WERI-Rb-1 (cell line): ENCODE data around the gene PNMA8B.
"Not testable (repeated sequence)": the region's sequence is repeated elsewhere in the genome, so short reads cannot be mapped to it uniquely, and the experiment has no call there.

Source experiments
- DNase-seq: peaks from one replicate; pipeline ENCODE4 v3.0.0-alpha.2; 2020
- H3K27ac ChIP-seq: fragments of 250-450 bp; sonication (Bioruptor Pico); 2 replicates; pipeline ENCODE4 v1.5.1; 2020; ENCODE audit warnings: mild to moderate bottlenecking, moderate library complexity
- H3K27me3 ChIP-seq: fragments of 250-450 bp; sonication (Bioruptor Pico); 2 replicates; pipeline ENCODE4 v1.5.1; 2021; ENCODE audit warnings: mild to moderate bottlenecking, low read depth, moderate library complexity; ENCODE audit not compliant: insufficient read depth, severe bottlenecking
- H3K36me3 ChIP-seq: fragments of 250-450 bp; sonication (Bioruptor Pico); 2 replicates; pipeline ENCODE4 v1.5.1; 2020; ENCODE audit warnings: mild to moderate bottlenecking, moderate library complexity
- H3K4me3 ChIP-seq: 2 replicates; pipeline ENCODE4 v1.5.1; 2011; ENCODE audit warnings: low read depth, mild to moderate bottlenecking, control low read depth, low read length
- H3K9me3 ChIP-seq: fragments of 250-450 bp; sonication (Bioruptor Pico); 2 replicates; pipeline ENCODE4 v1.5.1; 2021; ENCODE audit warnings: mild to moderate bottlenecking, moderate library complexity; ENCODE audit not compliant: severe bottlenecking
- TF ChIP-seq, protein P1 (sequence below): IDR thresholded peaks from 2 replicates; pipeline ENCODE4 v1.5.1; 2011; ENCODE audit warnings: low read depth, mild to moderate bottlenecking, control low read depth, inconsistent platforms, low read length

The PNMA8B gene

DNA sequence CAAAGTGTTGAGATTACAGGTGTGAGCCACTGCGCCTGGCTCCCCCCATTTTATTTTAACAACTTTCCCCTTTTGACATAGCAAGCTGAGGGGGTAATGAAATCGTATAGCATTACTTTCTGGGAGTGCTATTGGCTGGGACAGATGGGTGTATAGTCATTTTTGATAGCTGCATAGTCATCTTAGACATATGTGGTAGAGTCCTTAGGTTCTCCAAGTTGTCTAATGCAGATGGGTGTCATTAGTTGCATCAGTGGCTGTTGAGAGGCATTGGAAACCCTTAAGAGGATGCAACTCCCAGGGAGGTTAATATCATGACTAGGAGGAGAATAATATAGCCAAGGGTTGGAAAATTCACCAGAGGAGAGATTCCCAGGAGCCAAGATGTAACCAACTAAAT is 28.6 kb upstream of the PNMA8B start:
- Histone ChIP-seq H3K9me3 (no peaks in the 10 kb centered on the region), H3K4me3 (no peak overlapping the region), H3K36me3 (no peaks in the 10 kb centered on the region), H3K27me3 (no peaks in the 10 kb centered on the region), H3K27ac (no peak overlapping the region)
- TF ChIP-seq, protein P1, sequence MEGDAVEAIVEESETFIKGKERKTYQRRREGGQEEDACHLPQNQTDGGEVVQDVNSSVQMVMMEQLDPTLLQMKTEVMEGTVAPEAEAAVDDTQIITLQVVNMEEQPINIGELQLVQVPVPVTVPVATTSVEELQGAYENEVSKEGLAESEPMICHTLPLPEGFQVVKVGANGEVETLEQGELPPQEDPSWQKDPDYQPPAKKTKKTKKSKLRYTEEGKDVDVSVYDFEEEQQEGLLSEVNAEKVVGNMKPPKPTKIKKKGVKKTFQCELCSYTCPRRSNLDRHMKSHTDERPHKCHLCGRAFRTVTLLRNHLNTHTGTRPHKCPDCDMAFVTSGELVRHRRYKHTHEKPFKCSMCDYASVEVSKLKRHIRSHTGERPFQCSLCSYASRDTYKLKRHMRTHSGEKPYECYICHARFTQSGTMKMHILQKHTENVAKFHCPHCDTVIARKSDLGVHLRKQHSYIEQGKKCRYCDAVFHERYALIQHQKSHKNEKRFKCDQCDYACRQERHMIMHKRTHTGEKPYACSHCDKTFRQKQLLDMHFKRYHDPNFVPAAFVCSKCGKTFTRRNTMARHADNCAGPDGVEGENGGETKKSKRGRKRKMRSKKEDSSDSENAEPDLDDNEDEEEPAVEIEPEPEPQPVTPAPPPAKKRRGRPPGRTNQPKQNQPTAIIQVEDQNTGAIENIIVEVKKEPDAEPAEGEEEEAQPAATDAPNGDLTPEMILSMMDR, result no peak
- DNase-seq, result no peak

DNA sequence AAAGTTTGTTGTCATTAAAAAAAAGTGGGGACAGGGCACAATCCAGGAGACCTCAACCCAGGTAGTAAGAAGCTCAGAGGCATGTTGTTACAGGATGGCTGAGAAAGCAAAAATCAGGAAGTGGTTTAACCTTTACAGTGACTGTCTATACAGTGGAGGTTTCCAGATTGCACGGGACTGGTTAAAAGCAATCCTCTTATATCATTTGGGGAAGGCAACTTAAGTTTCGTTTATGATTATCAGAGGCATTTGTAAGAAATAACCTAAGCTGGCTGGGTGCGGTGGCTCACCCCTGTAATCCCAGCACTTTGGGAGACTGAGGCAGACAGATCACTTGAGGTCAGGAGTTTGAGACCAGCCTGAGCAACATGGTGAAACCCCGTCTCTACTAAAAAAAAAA is 27.3 kb upstream of the PNMA8B start:
- not testable (repeated sequence) for DNase-seq, H3K27ac ChIP-seq, H3K36me3 ChIP-seq, H3K9me3 ChIP-seq, H3K4me3 ChIP-seq, H3K27me3 ChIP-seq

- TF ChIP-seq, protein P1, result no peak
- Histone ChIP-seq H3K9me3 (no peaks in the 10 kb centered on the region), H3K27ac (no peak overlapping the region), H3K4me3 (no peak overlapping the region), H3K36me3 (no peaks in the 10 kb centered on the region), H3K27me3 (no peaks in the 10 kb centered on the region)
- no peak for DNase-seq
Measured at GRCh38 chr19:46521241-46521868, 25.7 kb upstream of the PNMA8B start.

DNA sequence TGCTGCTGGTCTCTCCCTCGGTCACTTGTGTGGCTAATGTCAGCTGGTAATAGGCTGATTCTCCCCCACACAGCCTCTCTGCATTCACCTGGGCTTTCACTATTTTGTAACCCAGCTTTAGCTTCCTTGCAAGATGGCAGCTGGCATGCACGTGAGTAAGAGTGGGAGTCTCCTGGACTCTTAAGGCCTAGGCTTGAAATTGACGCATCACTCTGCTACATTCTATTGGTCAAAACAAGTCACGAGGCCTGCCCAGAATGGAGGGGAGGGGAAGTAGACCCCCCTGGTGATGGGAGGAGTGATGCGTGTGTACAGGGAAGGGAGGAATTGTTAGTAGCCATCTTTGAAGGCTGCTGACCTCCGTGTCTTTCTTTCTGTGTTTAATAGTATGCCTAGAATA is 24.9 kb upstream of the PNMA8B start:
- H3K27ac ChIP-seq, result no peak overlapping the region
- TF ChIP-seq, protein P1, result no peak
- no peak overlapping the region for H3K4me3 ChIP-seq
- H3K27me3 ChIP-seq, result no peaks in the 10 kb centered on the region
- H3K36me3 ChIP-seq, result no peaks in the 10 kb centered on the region
- DNase-seq, result no peak
- no peaks in the 10 kb centered on the region for H3K9me3 ChIP-seq

DNA sequence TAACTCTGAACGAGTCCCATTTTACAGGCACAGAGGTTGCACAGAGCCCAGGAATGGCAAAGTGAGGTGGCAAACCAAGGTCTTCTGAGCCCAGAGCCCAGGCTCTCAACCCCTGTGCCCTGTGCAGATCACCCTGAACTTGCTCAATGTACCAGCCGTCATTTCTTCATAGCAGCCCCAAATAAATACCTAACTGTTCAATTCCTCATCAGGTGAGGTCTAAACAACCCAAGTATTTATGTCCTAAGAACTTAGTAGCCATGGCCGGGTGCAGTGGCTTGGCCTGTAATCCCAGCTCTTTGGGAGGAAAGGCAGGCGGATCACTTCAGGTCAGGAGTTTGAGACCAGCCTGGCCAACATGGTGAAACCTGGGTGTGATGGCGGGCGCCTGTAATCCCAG is 21.8 kb upstream of the PNMA8B start:
- no peak for DNase-seq
- no peaks in the 10 kb centered on the region for H3K9me3 ChIP-seq
- no peaks in the 10 kb centered on the region for H3K36me3 ChIP-seq
- TF ChIP-seq, protein P1, result no peak
- no peak overlapping the region for H3K4me3 ChIP-seq
- no peak overlapping the region for H3K27ac ChIP-seq
- no peaks in the 10 kb centered on the region for H3K27me3 ChIP-seq

DNA sequence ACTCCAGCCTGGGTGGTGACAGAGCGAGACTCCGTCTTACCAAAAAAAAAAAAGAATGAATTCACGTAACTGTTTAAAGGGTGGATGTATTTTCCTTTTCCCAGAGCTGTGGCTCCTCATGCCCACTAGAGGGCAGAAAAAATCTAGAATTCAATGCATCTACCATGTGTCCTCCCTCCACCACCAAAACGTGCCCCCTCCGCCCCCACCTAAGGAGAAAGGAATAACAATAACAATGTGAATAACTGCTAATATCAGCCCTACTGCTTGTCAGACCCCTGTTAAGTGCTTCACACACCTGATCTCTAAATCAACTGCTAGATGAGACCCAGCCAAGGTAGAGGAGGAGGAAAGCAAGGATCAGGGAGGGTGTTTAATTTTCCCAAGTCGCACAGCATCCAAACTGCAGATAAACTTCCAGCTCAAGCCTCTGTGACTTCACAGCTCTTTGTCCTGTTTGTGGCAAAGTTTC is 20.2 kb upstream of the PNMA8B start:
- Histone ChIP-seq H3K36me3 (no peaks in the 10 kb centered on the region), H3K4me3 (no peak overlapping the region), H3K9me3 (peaks cover 8% of the 10 kb centered on the region), H3K27ac (no peak overlapping the region), H3K27me3 (no peaks in the 10 kb centered on the region)
- TF ChIP-seq, protein P1, result peak; percentile 52
- no peak for DNase-seq
